Endothelial cell of umbilical vein (primary cell): ENCODE measurements around the gene MCC. TPM values are rescaled to one million over a fixed set of nuclear protein-coding genes. Genes with fewer than 3 reads are reported as not detected.

Source experiments
- BruUV-seq: library from RNA; stranded (reverse); fragments of 400-500 nt; replicated peaks from 2 replicates; lab custom pipeline; 2021; lab: Mats Ljungman, UMichigan
- CTCF ChIA-PET: fragments of 300-600, 350-600 bp; sonication (Branson Sonifier 250); formaldehyde crosslinking; loops from one replicate; lab custom pipeline; 2021; ENCODE audit warnings: antibody characterized with exemption, inconsistent platforms; lab: Charles Lee
- POLR2A ChIA-PET: fragments of 300-600, 350-600 bp; sonication (Branson Sonifier 250); formaldehyde crosslinking; loops from one replicate; lab custom pipeline; 2021; ENCODE audit warnings: antibody characterized with exemption, inconsistent platforms; lab: Charles Lee
- DNase-seq: peaks from one replicate; pipeline ENCODE4 v3.0.0-alpha.2; 2011; ENCODE audit warnings: low read depth, low spot score
- FAIRE-seq: peaks from 2 replicates; lab custom pipeline; 2011; peaks lifted over from hg19 to GRCh38; lab: Jason Lieb, UNC
- H2AFZ ChIP-seq: 2 replicates; pipeline ENCODE4 v1.6.0; 2012; ENCODE audit warnings: low read depth, low read length, control low read depth, inconsistent platforms
- H3K27ac ChIP-seq: 2 replicates; pipeline ENCODE4 v1.5.1; 2011; ENCODE audit warnings: low read depth, mild to moderate bottlenecking, control low read depth, low read length, moderate library complexity; ENCODE audit not compliant: insufficient read depth
- H3K27me3 ChIP-seq, 2 experiments: 2 replicates each; pipeline versions ENCODE4 v1.6.0 to v1.6.1; 2011; ENCODE audit warnings: low read length in 2 of 2, mixed read lengths in 1 of 2; ENCODE audit not compliant: control insufficient read depth in 2 of 2, insufficient read depth in 2 of 2
- H3K36me3 ChIP-seq, 2 experiments: 2 replicates in 1 of 2; 3 replicates in 1 of 2; pipeline ENCODE4 v1.5.1; 2011; ENCODE audit warnings: low read length in 2 of 2, mild to moderate bottlenecking in 1 of 2, moderate library complexity in 1 of 2; ENCODE audit not compliant: control insufficient read depth in 2 of 2, insufficient read depth in 2 of 2; ENCODE audit errors: extremely low read depth in 1 of 2
- H3K4me1 ChIP-seq: 3 replicates; pipeline ENCODE4 v1.5.1; 2011; ENCODE audit warnings: mild to moderate bottlenecking, low read length; ENCODE audit not compliant: control insufficient read depth, insufficient read depth; ENCODE audit errors: extremely low read depth
- H3K4me2 ChIP-seq: 2 replicates; pipeline ENCODE4 v1.6.1; 2011; ENCODE audit warnings: low read length, control low read depth, mixed read lengths; ENCODE audit not compliant: insufficient read depth
- H3K4me3 ChIP-seq, 3 experiments: fragments of 200-600 bp in 1 of 3; sonication (generic), shearing (Covaris generic) in 1 of 3; replicated peaks in 1 of 3; 2 replicates each; pipeline ENCODE4 v1.5.1; 2011 to 2016; ENCODE audit warnings: control low read depth in 3 of 3, low read length in 3 of 3, mild to moderate bottlenecking in 2 of 3, inconsistent platforms in 1 of 3, low read depth in 1 of 3, moderate library complexity in 1 of 3; ENCODE audit not compliant: insufficient read depth in 1 of 3
- H3K79me2 ChIP-seq: 2 replicates; pipeline ENCODE4 v1.6.0; 2012; ENCODE audit warnings: low read length, inconsistent platforms; ENCODE audit not compliant: control insufficient read depth, insufficient read depth
- H3K9ac ChIP-seq: replicated peaks from 2 replicates; pipeline ENCODE3; 2011; ENCODE audit warnings: low read length, control low read depth; ENCODE audit not compliant: insufficient read depth; ENCODE audit errors: extremely low read depth
- H3K9me1 ChIP-seq: replicated peaks from 3 replicates; pipeline ENCODE4 v1.6.0; 2011; ENCODE audit warnings: mild to moderate bottlenecking, low read length; ENCODE audit not compliant: control insufficient read depth, insufficient read depth; ENCODE audit errors: extremely low read depth
- H3K9me3 ChIP-seq: replicated peaks from 2 replicates; pipeline ENCODE4 v1.5.1; 2012; ENCODE audit warnings: low read length, inconsistent platforms; ENCODE audit not compliant: control insufficient read depth, insufficient read depth
- H4K20me1 ChIP-seq: replicated peaks from 2 replicates; pipeline ENCODE3; 2011; ENCODE audit warnings: mild to moderate bottlenecking, low read length; ENCODE audit not compliant: control insufficient read depth, insufficient read depth; ENCODE audit errors: extremely low read depth
- CTCF ChIP-seq, 2 donors: IDR thresholded peaks; 1 replicate in 1 of 2; 2 replicates in 1 of 2; pipeline ENCODE4 v1.5.1; 2011; ENCODE audit warnings: low read length in 2 of 2, mild to moderate bottlenecking in 2 of 2, moderate library complexity in 2 of 2, control low read depth in 1 of 2, inconsistent platforms in 1 of 2, low read depth in 1 of 2; ENCODE audit not compliant: insufficient read depth in 1 of 2; ENCODE audit errors: extremely low read depth in 1 of 2
- FOS ChIP-seq: IDR thresholded peaks from 2 replicates; pipeline ENCODE4 v1.6.1; 2011; ENCODE audit warnings: mild to moderate bottlenecking, low read length, moderate library complexity, borderline replicate concordance; ENCODE audit not compliant: insufficient read depth
- GATA2 ChIP-seq: IDR thresholded peaks from 2 replicates; pipeline ENCODE4 v1.7.0; 2011; ENCODE audit warnings: low read depth, mild to moderate bottlenecking, moderate library complexity, mixed read lengths, low read length; ENCODE audit not compliant: insufficient read length, insufficient read depth
- JUN ChIP-seq: IDR thresholded peaks from 2 replicates; pipeline ENCODE4 v1.6.1; 2011; ENCODE audit warnings: borderline replicate concordance, low read depth; ENCODE audit not compliant: insufficient read length, insufficient read depth
- MAX ChIP-seq: IDR thresholded peaks from 2 replicates; pipeline ENCODE4 v1.6.1; 2011; ENCODE audit not compliant: insufficient read depth, insufficient read length
- MYC ChIP-seq: IDR thresholded peaks from one replicate; pipeline ENCODE4 v1.6.1; 2011; ENCODE audit warnings: mild to moderate bottlenecking, low read depth, low read length
- POLR2AphosphoS5 ChIP-seq: IDR thresholded peaks from 2 replicates; pipeline ENCODE4 v1.6.1; 2012; ENCODE audit warnings: low read depth, mild to moderate bottlenecking, control low read depth, low read length, moderate library complexity; ENCODE audit not compliant: insufficient read depth
- dilution Hi-C: fragments of 300-500 bp; cut with MboI; formaldehyde crosslinking; loops from one replicate; pipeline ENCODE4 v1.15.0; 2019; ENCODE audit warnings: low sequenced_read_pairs; ENCODE audit not compliant: extremely low pct_ligation_motif_present
- intact Hi-C: fragments of 100-400 bp; cut with micrococcal nuclease; formaldehyde crosslinking; loops from one replicate; pipeline ENCODE4 v1.10.0; 2022
- polyA plus RNA-seq, 4 experiments: library from polyadenylated mRNA; depleted of rRNA in 3 of 4; stranded (reverse) in 3 of 4; unstranded in 1 of 4; fragments of >200 nt; gene quantifications; 2 replicates each; pipeline versions ENCODE4 v1.2.1 to v1.2.3, GENCODE V29; 2011 to 2012; ENCODE audit warnings: missing spikeins in 1 of 4
- total RNA-seq: library from RNA; stranded (reverse); gene quantifications from 2 replicates; pipeline ENCODE4 v1.2.3, GENCODE V29; 2021

The MCC gene
- total and polyA plus RNA-seq, 2 donors (not counting 3 experiments of a cell fraction or from before 2014, with no cell fraction given) = 6.9 to 27.5 TPM

GRCh38 chr5:113099822-113100221 lies 388.4 kb downstream of the MCC start:
- Histone ChIP-seq H4K20me1 (no peaks in the 10 kb centered on the region), H3K27me3 (no peaks in the 10 kb centered on the region), H2AFZ (no peak overlapping the region), H3K4me2 (no peak overlapping the region), H3K9me1 (no peaks in the 10 kb centered on the region), H3K36me3 (no peaks in the 10 kb centered on the region), H3K4me1 (no peaks in the 10 kb centered on the region), H3K9ac (no peak overlapping the region), H3K9me3 (no peaks in the 10 kb centered on the region), H3K4me3 (no peak overlapping the region), H3K27ac (no peak overlapping the region), H3K79me2 (no peaks in the 10 kb centered on the region)
- dilution Hi-C loops (no loop called here), intact Hi-C loops (no loop called here)
- CTCF ChIA-PET = interaction anchor here (0.7 to 1.0 kb wide), 2 partner anchors 9 to 103 kb away, joined by 3 read pairs; no protein-coding TSS in a partner anchor
- TF ChIP-seq FOS (no peak), POLR2AphosphoS5 (no peak), GATA2 (no peak), CTCF (IDR thresholded peaks at IDR 0.05; ENCODE audit: extremely low read depth in 1 of 2, insufficient read depth in 1 of 2, low read depth in 1 of 2, low read length in 2 of 2) (no peak), JUN (no peak), MAX (no peak), MYC (no peak)
- POLR2A ChIA-PET = no interaction called here
- DNase-seq (no peak), FAIRE-seq (no peak)
- BruUV-seq = no TSS peak
